A172 (cell line): Measurements from ENCODE around the gene SPDL1. TPM values are rescaled to one million over a fixed set of nuclear protein-coding genes. Genes with fewer than 3 reads are reported as not detected.
"Not testable (repeated sequence)": the region's sequence is repeated elsewhere in the genome, so short reads cannot be mapped to it uniquely, and the experiment has no call there.

Experiments
- DNase-seq: peaks from one replicate; pipeline ENCODE4 v3.0.0-alpha.2; 2015; ENCODE audit warnings: low spot score
- total RNA-seq: library from RNA; depleted of rRNA; stranded (reverse); fragments of >200 nt; shearing (Covaris generic); gene quantifications from 2 replicates; pipeline ENCODE4 v1.2.3, GENCODE V29; 2014

SPDL1 gene
- total RNA-seq, 1 experiment from 2014 or later, result 385 TPM

DNA sequence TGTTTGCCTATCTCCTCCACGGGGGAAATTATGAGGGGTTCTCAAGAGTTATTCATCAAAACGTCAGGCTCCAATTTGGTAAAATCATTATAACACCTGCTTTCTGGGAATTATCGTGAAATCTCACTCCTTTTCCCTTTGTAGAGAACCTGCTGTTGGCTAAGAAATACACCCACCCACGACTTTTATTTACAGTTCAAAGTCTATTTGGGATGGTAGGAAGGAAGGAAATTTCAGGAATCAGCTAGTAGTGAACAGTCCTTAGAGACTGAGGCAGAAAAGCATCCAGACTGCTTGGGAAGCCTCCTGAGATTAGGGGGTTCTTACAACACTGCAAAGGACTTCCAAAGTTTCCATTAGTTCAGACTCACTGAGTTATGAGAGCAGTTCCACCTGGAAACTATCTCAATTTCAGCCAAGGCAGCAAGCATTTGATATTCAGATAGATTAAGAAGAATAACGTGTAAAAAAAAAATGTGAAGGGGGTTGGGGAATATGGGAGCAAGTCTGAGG lies 9.4 kb upstream of the SPDL1 start:
- no peak for DNase-seq

DNA sequence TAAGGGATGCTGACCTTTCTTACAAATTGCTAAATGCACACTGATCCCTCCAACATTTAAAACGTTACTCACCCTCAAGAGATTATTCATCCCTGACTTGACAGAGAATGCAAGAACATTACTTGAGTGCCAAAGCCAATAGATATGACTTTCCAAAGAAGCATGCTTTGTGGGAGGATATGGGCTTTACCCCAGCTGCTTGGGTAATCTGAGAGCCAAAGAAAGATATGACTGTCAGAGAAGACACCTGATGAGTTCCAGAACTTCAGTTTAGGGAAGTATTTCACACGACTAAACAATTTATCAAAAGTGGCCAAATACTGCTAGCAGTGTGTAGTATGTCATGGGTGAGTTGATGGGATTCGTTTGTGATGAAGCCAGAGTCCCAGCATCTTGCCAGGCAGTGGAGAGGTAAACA lies 7.4 kb upstream of the SPDL1 start:
- peak; percentile 68 for DNase-seq

DNA sequence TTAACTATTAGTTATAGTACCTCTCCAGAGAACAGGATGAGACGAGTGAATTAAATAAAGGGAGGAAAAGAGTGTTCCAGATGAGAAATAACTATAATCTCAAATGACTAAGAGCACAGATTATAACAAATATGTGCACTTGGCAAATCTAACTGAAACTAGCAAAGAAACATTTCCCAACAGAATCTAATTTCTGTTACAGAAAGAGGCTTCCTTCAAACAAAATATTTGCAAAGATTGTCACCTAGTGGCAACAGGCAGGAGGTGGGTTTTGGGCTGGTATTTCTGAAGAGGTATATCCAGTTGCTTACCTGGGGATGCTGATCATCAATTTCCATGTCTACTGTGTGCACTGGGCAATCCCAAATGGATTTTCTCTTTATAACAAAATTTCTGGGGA lies 5.6 kb upstream of the SPDL1 start:
- peak; percentile 27 for DNase-seq

DNA sequence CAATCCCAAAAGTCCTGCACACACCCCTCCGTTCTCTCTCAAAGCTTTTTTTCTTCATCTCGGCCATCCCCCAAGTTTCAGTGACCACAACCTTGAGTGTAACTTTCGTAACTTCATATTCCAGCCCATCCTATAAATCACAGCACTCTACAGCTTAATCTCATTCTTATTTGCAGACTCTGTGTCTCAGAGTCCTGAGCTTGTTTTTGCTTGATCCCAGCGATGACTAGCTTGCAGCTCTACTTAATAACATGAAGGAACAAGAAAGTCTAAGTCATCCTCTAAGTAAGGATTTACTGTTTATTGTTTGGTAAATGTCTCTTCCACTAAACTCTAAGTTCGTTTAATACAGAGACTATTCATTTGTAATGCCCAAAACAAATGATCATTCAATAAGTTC lies 2.6 kb upstream of the SPDL1 start:
- DNase-seq, result no peak

DNA sequence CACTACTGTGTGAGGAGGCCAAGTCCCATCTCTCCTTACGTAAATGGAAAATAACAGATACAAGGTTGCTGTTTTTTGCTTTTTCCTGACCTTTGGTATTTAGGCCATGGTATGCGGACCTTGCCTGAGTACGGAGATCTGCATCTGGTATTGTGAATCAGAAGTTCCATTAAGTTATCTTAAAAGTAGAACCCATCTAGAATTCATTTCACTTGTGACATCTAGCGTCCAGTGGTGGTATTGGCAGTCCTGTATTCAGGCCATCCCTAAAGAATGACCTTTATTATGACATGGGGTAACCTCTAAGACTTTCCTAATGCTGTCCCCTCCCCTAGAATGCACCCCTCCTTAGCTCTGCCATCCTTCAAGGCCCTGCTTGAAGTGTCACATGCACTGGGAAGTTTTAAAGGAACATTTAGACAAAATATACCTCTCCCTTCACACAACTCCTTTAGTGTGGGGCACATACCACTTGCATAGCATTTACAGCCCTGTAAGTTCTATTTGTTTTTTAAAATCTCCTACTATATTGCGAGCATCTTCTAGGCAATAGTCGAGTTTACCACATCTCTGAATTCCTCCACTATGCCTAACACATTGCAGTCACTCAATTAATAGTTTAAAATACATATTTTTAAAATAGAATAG lies 1.9 kb upstream of the SPDL1 start:
- DNase-seq, result peak; percentile 66

DNA sequence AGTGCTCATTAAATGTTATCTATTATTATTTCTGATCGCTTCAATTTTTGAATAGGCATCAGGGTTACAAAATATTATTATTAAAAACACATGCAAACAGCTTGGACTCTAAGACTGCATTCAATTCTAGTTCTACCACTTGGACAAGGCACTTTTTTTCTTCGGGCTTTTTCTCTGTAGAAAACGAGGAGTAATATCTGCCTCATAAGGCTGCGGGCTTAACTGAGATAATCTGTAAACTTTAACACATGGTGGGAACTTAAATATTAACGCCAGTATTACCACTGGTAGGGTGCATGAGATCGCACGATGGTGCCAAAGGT lies 511 bp upstream of the SPDL1 start:
- no peak for DNase-seq

DNA sequence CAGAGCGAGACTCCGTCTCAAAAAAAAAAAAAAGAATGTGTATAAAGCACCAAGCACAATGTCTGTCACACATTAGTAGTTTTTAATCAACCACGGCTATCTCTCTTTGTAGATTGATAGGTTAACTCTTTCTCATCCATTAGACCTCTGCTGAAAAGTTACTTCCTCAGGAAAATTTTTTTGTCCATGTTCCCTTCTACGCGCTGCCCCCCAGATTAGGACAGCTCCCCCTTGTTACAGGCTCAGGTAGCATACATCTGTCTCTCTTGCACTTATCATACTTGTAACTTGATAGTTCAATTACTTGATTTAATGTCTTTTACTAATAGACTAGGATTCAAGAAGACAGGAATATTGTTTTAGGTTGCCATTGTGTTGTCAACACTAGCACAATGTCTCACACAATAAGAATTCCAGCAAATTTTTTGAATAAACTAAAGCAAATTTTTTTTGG lies 1.5 kb downstream of the SPDL1 start:
- no peak for DNase-seq

DNA sequence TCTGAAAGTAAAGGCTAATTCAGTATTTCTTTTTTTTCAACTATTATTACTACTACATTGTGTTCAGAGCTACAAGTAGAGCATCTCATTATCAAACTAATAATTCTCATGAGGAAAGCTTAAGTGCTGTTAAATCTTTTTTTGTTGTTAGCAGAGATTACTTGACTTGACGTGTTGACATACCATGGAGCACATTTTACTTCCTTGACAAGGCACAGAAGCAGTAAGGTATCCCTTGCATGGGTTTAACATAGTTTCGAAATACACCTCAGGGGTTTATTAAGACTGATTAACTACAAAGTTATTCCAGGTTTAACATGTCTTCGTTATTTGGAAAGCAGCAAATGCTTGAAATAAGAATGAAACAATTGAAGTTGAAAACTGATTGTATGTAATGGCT lies 7.0 kb downstream of the SPDL1 start:
- no peak for DNase-seq

DNA sequence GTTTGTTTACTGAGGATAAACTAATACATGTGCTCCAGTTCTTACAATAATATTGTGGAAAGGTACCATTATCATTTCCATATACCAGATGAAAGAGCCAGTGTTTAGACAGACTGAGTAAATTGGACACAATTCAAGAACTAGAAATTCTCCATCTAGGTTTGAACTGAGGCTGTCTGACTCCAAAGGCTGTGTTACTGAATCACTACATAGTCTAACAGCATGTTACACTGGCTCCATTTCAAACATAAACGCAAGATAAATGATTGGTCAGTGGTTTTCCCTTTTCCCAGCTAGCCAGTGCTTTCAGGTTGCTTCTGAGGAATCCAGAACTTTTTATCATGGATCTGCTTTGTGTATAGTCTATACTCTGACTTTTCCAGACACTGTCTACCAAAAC lies 8.1 kb downstream of the SPDL1 start:
- peak; percentile 55 for DNase-seq

DNA sequence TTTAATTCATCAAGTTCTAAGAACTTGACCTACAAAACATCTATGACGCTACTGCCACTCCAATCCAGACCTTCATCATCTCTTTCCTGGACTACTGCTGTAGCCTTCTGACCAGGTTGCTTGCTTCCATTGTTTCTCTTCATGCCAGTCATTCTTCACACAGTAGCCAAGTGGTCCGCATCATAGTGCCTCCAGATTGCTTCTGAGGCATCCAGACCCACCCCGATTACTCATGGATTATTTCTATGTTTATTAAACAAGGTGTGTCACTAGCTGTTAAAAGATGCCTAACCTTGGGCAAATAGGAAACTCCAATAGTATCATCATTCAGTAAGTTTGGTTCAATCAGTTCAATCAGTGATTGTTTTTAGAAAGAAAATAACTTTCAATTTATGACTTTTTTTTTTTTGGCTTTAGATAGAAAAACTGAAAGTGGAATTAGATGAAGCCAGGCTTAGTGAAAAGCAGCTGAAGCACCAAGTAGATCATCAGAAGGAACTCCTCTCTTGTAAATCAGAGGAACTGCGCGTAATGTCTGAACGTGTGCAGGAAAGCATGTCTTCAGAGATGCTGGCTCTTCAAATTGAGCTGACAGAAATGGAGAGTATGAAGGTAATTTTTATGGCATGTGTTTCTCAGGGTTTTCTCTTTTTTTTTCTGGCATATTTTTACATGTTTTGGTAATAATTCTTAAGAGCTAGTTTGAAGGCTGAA lies 9.5 kb downstream of the SPDL1 start:
- DNase-seq, result peak; percentile 73

DNA sequence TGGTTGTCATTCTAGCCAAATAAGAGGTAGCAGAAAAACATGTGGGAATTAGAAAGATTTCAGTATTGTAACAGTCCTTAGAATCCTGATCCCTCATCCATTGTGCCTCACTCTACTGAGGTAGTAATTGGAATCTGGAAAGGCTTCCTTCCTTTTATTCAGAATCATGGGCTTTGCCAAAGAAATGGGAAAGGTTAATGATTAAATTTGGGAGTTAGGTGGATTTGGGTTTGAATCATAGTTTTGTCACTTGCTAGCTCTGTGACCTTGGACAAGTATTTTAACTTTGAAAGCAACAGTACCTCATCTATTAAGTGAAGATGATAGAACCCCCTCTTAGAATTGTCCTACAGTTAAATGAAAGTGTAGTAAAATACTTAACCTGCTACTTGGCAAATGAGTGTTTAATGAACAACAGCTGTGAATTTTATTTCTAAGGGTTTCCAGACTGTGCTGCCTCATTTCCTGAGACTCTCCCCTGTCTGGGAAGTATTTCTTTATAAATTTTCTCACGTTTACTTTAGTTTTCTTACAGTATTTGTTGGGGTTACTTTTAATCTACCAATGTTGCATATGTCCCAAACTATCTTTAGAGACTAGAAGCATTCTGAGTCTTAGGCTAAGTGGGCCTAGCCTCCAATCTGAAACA lies 11.7 kb downstream of the SPDL1 start:
- no peak for DNase-seq

DNA sequence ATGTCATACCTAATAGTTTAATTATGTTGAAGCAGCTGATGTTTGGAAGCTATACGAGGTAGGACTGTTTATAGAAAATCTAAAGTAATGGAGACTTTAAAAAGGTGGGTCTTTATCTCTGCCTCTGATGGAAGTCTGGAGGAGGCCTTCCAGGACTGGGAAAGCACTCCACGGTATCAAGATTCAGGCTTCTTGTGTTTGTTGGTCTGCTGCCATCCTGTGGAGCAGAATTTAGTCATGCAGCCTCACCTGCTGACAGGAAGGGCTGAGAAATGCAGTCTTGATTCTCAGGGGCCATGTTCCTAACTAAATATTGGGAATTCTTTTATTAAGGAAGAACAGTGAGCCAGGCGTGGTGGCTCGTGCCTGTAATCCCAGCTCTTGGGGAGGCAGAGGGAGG lies 15.9 kb downstream of the SPDL1 start:
- peak; percentile 67 for DNase-seq

DNA sequence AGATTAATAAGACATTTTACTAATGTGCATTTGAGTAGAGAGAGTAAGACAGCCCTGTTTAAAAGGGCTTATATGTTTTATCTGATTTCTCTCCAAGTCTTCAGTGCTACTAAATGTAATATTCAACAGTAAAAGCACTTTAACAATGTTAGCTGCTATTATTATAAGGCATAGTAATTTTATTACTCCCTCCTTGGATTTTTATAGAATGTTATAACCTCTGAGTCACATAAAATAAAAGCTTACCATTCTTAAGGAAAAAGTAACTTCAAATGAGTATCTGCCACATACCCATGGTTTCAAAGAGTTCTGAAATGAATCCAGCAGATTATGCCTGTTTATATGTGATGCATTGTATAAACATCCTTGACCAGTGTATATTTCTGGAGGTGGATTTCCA lies 19.0 kb downstream of the SPDL1 start:
- peak; percentile 52 for DNase-seq

DNA sequence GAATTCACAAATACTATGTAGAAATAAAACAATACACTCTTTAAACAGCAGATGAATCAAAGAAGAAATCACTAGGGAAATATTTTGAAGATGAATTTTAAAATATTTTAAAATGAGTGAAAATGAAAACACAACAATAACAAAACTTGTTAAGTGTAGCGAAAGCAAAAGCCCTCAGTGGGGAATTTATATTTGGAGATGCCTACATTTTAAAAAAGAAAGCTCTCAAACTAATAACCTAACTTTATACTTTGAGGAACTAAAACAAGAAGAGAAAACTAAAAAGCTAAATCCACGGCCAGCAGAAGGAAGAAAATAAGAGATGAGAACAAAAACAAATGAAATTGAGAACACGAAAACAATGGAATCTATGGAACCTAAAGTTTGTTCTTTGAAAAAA lies 22.7 kb downstream of the SPDL1 start:
- no peak for DNase-seq

DNA sequence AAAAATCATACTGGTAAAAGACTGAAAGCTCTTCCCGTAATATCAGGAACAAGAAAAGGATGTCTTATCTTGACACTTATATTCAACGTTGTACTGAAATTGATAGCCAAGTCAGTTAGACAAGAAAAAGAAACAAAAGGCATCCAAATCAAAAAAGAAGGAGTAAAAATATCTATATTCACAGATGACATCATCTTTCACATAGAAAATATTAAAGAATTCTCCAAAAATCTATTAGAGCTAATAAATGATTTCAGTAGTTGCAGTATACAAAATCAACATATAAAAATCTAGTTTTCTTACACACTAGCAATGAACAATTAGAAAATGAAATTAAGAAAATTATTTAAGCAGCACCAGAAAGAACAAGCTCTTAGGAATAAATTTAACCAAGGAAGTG lies 24.3 kb downstream of the SPDL1 start:
- no peak for DNase-seq

DNA sequence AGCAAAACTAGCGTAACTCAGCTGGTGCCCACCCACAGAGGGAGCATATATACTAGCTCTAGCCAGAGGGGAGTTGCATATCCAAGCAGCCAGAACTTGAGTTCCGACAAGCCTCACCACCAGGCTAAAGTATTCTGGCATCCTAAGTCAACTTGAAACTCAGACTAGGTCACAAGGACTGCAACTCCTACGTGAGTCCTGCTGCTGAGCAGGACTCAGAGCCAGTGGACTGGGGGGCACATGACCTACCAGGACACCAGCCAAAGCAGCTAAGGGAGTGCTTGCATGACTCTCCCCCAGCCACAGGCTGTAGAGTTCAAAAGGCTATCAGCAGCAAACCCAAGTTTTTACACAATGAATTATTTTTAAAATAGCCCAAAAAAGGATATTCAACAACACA lies 26.1 kb downstream of the SPDL1 start:
- no peak for DNase-seq

DNA sequence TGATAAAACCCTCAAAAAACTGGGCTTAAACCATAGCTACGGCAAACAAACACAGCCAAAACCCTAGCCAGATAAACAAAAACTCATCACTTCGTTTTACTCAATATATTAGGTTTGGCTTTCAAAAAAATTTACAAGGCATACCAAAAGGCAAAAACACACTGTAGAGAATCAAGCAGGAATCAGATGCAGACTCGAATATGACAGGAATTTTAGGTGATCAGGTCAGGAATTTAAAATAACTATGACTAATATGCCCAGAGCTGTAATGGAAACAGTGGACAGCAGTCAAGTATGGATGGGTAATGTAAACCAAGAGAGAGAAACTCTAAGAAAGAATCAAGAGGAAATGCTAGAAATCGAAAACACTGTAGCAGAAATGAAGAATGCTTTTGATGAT lies 27.0 kb downstream of the SPDL1 start:
- DNase-seq, result peak; percentile 49

DNA sequence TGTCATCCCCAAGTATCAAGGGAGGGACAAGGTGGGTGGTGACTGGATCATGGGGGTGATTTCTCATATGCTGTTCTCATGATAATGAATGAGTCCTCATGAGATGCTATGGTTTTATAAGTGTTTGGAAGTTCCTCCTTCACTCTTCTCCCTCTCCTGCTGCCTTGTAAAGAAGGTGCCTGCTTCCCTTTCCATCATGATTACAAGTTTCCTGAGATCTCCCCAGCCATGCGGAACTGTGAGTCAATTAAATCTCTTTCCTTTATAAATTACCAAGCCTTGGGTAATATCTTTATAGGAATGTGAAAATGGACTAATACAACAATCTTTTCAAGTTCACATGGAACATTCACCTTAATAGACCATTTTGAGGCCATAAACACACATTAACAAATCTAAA lies 32.0 kb downstream of the SPDL1 start:
- DNase-seq, result no peak

DNA sequence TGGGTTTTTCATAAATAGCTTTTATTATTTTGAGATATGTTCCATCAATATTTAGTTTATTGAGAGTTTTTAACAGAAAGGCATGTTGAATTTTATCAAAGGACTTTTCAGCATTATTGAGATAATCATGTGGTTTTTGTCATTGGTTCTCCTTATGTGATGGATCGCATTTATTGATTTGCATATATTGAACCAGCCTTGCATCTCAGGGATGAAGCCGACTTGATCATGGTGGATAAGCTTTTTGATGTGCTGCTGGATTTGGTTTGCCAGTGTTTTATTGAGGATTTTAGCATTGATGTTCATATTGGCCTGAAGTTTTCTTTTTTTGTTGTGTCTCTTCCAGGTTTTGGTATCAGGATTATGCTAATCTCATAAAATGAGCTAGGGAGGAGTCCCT lies 40.7 kb downstream of the SPDL1 start:
- not testable (repeated sequence) for DNase-seq

DNA sequence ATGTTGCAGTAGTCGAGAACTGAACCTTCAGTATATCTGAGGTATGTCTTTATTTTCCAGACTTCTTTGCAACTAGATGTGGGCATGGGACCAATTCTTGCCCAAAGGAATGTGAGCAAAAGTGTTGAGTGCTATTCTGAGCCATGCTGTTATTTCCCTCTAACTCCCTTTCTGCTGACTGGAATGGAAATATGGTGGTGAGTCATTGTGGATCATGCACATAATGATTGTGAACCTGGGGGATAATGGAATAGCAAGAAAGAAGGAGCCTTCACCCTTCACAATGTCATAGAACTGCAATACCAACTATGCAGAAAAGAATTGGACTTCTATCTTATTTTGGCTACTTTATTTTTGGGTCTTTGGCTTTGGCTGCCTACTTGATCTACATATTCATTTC lies 43.2 kb downstream of the SPDL1 start:
- peak; percentile 96 for DNase-seq

DNA sequence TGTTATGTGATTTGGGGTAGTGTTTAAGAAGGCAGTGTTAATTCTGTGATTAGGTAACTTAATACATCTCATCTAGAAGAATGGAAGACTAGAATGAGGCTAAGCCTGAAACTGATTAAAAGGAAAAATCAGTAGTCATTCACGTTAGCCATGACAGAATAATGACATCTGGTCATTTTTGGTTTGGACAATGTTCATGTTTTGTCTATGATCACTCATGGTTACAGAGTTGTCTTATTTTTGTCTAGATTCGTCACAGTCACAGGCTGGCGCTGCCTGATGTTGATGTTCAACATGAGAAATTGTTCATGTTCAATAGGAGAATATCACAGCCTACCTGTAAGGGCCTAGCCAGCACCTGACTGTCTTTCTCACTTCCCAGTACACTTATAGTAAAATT lies 44.0 kb downstream of the SPDL1 start:
- DNase-seq, result no peak

DNA sequence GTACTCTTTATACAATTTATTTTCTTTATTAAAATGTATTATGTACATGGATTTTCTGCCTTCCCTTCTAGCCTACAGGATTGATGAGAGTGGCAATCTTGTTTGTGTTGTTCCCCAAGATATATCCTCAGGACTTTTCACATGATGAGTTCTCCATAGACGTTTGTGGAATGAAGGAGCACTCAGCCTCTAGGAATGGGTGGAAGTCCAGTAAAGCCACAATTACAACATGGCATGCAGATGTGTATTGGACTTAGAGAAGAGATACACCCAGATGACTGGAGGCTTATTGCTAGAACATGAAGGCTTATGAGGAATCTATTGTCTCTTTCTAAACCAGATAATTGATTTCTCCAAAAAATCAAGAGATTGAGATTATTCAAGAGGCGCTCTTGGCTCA lies 45.3 kb downstream of the SPDL1 start:
- no peak for DNase-seq
